ENCODE data around the gene HRAS.

- TF ChIP-seq FOXA1 (IDR thresholded peaks at IDR 0.05) (no peak), ZNF384 (IDR thresholded peaks at IDR 0.05) (no peak), L3MBTL2 (conservative IDR thresholded peaks at IDR 0.05) (no peak), NFRKB (IDR thresholded peaks at IDR 0.05) (no peak), FOXM1 (IDR thresholded peaks at IDR 0.05; ENCODE audit: borderline replicate concordance) (no peak)
Observed at GRCh38 chr11:534396-535209, 773 bp downstream of the HRAS start.

Data from HEK293T (cell line).